ENCODE measurements around the gene PSD2.

GRCh38 chr5:139806111-139806510, 10.5 kb downstream of the PSD2 start:
- no peak for TF ChIP-seq CTCF (IDR thresholded peaks at IDR 0.05)
- TF ChIP-seq POLR2A (IDR thresholded peaks at IDR 0.05) = no peak

Data from right lobe of liver (tissue), 4 donors.